Gastrocnemius medialis (tissue), 4 donors: ENCODE measurements around the gene RBM28.

Source experiments
- POLR2A ChIP-seq, 2 donors: fragments of 450-650 bp; IDR thresholded peaks; one replicate each; pipeline ENCODE4 v1.6.1; 2017; ENCODE audit warnings: antibody characterized with exemption in 2 of 2, mild to moderate bottlenecking in 2 of 2, moderate library complexity in 2 of 2
- TF ChIP-seq, protein P1 (sequence below), 5 experiments: fragments of 450-650 bp in 3 of 5; fragments of 200-600 bp in 2 of 5; sonication (generic) in 2 of 5; IDR thresholded peaks in 4 of 5; conservative IDR thresholded peaks in 1 of 5; 1 replicate in 4 of 5; 2 replicates in 1 of 5; pipeline ENCODE4 v1.5.1; 2016 to 2019; ENCODE audit warnings: antibody characterized with exemption in 5 of 5, mild to moderate bottlenecking in 3 of 5, moderate library complexity in 3 of 5

GRCh38 chr7:128259131-128260061, 84.3 kb downstream of the RBM28 start:
- TF ChIP-seq POLR2A (IDR thresholded peaks at IDR 0.05): no peak
- TF ChIP-seq, protein P1, sequence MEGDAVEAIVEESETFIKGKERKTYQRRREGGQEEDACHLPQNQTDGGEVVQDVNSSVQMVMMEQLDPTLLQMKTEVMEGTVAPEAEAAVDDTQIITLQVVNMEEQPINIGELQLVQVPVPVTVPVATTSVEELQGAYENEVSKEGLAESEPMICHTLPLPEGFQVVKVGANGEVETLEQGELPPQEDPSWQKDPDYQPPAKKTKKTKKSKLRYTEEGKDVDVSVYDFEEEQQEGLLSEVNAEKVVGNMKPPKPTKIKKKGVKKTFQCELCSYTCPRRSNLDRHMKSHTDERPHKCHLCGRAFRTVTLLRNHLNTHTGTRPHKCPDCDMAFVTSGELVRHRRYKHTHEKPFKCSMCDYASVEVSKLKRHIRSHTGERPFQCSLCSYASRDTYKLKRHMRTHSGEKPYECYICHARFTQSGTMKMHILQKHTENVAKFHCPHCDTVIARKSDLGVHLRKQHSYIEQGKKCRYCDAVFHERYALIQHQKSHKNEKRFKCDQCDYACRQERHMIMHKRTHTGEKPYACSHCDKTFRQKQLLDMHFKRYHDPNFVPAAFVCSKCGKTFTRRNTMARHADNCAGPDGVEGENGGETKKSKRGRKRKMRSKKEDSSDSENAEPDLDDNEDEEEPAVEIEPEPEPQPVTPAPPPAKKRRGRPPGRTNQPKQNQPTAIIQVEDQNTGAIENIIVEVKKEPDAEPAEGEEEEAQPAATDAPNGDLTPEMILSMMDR (IDR thresholded peaks at IDR 0.05 in 4 of 5, conservative IDR thresholded peaks at IDR 0.05 in 1 of 5): no peak
